RWPE2 (cell line): ENCODE data around the gene OSGIN1.

Experiments used
- ATAC-seq: fragments of 200-7000 bp; cut with Tn5 transposase; 3 replicates; pipeline ENCODE4 v1.9.1; 2021; ENCODE audit warnings: low read depth
- DNase-seq: peaks from one replicate; pipeline ENCODE4 v3.0.0-alpha.2; 2020; ENCODE audit warnings: low spot score
- H3K27ac ChIP-seq: fragments of 450-650 bp; 2 replicates; pipeline ENCODE4 v1.5.1; 2017; ENCODE audit warnings: mild to moderate bottlenecking; ENCODE audit not compliant: poor library complexity, severe bottlenecking
- H3K27me3 ChIP-seq: fragments of 250-450 bp; sonication (Bioruptor Pico); 2 replicates; pipeline ENCODE4 v1.5.1; 2021; ENCODE audit warnings: mild to moderate bottlenecking, moderate library complexity; ENCODE audit not compliant: insufficient read depth, poor library complexity, severe bottlenecking
- H3K36me3 ChIP-seq: fragments of 250-450 bp; sonication (Bioruptor Pico); 2 replicates; pipeline ENCODE4 v1.5.1; 2020; ENCODE audit warnings: low read depth, mild to moderate bottlenecking, moderate library complexity
- H3K4me1 ChIP-seq: fragments of 250-450 bp; sonication (Bioruptor Pico); 2 replicates; pipeline ENCODE4 v1.5.1; 2021; ENCODE audit warnings: mild to moderate bottlenecking, moderate library complexity; ENCODE audit not compliant: insufficient read depth, poor library complexity, severe bottlenecking
- H3K4me3 ChIP-seq: fragments of 250-450 bp; sonication (Bioruptor Pico); 2 replicates; pipeline ENCODE4 v1.5.1; 2021; ENCODE audit warnings: mild to moderate bottlenecking, moderate library complexity; ENCODE audit not compliant: severe bottlenecking
- H3K9me3 ChIP-seq: fragments of 250-450 bp; sonication (Bioruptor Pico); 2 replicates; pipeline ENCODE4 v1.5.1; 2021; ENCODE audit warnings: mild to moderate bottlenecking, moderate library complexity; ENCODE audit not compliant: severe bottlenecking
- TF ChIP-seq, protein P1 (sequence below): fragments of 450-650 bp; IDR thresholded peaks from one replicate; pipeline ENCODE4 v1.5.1; 2017; ENCODE audit warnings: mild to moderate bottlenecking, moderate library complexity; ENCODE audit not compliant: poor library complexity, severe bottlenecking

The OSGIN1 gene

DNA sequence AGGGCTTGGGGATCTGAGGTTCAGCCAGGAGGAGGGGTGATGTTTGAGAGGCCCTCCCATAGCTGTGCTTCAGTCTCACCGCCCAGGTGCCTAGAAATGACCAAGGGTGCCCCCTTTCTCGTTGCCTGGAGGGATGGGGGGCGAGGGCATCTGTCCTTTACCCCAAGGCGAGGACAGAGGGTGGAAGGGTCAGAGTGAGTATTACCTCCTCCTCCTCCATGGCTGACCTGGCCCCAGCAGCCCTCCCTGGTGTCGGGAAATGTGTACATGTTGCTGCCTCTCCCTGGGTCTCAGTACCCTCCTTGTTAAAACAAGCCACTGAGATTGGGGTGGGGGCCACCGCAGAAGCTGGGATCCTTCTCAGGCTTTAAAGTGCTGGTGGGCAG lies 17.4 kb downstream of the OSGIN1 start:
- ATAC-seq, result no peak
- H3K27me3 ChIP-seq, result peaks cover 5% of the 10 kb centered on the region
- H3K36me3 ChIP-seq, result no peaks in the 10 kb centered on the region
- TF ChIP-seq, protein P1, sequence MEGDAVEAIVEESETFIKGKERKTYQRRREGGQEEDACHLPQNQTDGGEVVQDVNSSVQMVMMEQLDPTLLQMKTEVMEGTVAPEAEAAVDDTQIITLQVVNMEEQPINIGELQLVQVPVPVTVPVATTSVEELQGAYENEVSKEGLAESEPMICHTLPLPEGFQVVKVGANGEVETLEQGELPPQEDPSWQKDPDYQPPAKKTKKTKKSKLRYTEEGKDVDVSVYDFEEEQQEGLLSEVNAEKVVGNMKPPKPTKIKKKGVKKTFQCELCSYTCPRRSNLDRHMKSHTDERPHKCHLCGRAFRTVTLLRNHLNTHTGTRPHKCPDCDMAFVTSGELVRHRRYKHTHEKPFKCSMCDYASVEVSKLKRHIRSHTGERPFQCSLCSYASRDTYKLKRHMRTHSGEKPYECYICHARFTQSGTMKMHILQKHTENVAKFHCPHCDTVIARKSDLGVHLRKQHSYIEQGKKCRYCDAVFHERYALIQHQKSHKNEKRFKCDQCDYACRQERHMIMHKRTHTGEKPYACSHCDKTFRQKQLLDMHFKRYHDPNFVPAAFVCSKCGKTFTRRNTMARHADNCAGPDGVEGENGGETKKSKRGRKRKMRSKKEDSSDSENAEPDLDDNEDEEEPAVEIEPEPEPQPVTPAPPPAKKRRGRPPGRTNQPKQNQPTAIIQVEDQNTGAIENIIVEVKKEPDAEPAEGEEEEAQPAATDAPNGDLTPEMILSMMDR, result no peak
- no peaks in the 10 kb centered on the region for H3K9me3 ChIP-seq
- H3K4me1 ChIP-seq, result no peaks in the 10 kb centered on the region
- H3K4me3 ChIP-seq, result no peak overlapping the region
- DNase-seq, result peak; percentile 38
- no peak overlapping the region for H3K27ac ChIP-seq

DNA sequence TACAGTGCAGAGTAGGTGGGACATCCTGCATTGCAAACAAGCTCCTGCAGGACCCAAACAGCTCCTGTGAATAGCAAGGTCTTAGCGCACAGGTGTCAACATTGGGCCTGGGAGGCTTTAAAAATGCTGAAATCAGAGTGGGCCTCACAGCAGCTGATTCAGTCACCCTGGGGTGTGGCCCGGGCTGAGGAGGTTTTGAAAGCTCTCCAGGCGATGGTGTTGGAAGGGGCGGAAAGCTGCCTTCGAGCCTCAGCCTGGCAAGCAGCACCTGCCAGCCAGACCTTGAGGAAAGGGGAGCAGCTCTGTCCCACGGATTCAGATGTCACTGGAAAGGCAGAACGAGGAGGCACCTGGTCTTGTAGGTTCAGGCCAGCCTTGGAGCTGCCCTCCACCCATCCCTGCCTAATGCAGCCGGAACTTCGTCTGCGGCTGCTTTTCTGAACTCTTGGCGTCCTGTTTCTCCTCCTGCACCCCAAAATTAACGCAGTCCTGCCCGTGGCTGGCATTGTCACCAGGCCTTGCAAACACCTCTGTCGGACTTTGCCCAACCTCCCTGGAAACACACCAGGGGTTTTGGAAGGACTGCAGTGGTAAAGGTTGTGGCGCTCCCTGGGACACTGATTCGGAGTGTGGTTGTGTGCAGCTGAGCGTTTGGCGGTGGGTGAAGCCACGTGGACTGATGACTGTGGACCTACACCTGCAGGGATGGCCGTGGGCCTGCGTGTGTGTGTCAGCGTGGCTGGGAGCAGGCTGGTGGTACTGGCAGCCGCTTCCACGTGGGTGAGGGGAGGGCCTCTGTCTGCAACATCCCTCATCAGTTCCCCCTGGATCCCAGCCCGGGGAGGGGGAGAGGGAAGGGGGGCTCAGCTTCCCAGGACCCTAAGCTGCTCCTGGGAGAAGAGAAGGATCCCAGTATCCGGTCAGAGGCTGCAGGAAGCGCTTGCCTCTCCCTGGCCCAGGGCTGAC lies 18.4 kb downstream of the OSGIN1 start:
- DNase-seq, result peak; percentile 25
- ATAC-seq, result peak; percentile 40
- peaks cover 5% of the 10 kb centered on the region for H3K27me3 ChIP-seq

DNA sequence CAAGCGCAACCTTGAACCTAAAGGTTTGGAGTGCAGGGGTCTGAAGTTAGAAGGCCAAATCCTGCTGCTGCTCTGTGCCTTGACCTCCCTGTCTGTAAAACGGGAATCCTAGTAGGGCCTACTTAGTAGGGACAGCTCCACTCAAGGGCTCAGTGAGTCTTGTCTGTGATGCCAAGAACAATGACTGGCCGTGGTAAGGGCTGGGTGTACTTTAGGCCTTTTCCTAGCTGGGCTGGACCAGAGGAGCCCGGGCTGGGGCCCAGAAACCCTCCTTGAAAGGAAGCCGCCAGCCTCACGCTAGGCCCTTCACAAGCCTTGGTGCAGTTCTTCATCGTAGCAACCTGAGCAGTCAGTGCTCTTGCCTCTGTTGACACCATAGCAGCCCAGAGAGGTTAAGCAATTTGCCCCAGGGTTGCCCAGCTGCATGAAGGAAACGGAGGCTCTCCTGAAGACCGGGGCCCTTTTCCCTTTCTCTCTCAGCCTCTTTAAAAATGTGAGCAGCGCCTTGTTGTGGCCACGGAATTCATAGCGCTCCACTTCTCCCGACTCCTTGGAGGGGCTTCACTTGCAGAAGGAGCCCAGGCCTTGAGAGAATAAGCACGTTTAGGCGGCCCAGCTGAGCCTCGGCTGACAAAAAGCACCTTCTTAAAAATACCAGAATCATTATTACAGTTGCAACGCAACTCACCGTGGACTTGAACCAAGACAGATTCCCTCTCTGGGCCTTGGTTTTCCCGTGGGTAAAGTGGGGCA lies 19.4 kb downstream of the OSGIN1 start:
- Histone ChIP-seq H3K36me3 (no peaks in the 10 kb centered on the region), H3K9me3 (no peaks in the 10 kb centered on the region), H3K27me3 (peaks cover 5% of the 10 kb centered on the region), H3K4me3 (no peak overlapping the region), H3K4me1 (no peaks in the 10 kb centered on the region), H3K27ac (no peak overlapping the region)
- DNase-seq, result no peak
- no peak for ATAC-seq
- TF ChIP-seq, protein P1, result no peak

More for the DNA sequence above, 18.4 kb downstream of the OSGIN1 start:
- Histone ChIP-seq H3K4me3 (no peak overlapping the region), H3K9me3 (no peaks in the 10 kb centered on the region), H3K27ac (no peak overlapping the region), H3K4me1 (no peaks in the 10 kb centered on the region), H3K36me3 (no peaks in the 10 kb centered on the region)
- TF ChIP-seq, protein P1, result no peak

DNA sequence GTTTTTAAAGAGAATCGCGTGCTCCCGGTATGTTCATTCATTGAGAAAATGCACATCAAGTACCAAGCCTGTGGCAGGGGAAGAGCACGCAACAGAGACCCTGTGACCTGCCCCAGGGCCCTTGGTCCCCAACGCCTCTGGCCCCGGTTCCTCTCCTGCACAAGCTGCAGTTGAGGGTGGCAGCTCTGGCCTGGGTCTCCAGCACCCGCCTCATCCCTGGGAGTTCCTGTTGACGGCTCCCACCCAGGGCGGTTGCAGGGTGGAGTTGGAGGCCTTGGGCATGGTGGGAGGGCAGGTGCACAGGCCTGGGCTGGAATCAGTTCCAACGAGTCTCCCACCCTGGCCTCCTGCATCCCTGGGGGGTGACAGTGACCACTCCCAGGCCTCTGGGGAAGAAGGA lies 20.0 kb downstream of the OSGIN1 start:
- no peak for ATAC-seq

More for the DNA sequence above, 20.0 kb downstream of the OSGIN1 start:
- H3K27me3 ChIP-seq, result peaks cover 5% of the 10 kb centered on the region
- no peak overlapping the region for H3K27ac ChIP-seq
- no peak for DNase-seq
- no peaks in the 10 kb centered on the region for H3K36me3 ChIP-seq
- TF ChIP-seq, protein P1, result no peak
- H3K4me1 ChIP-seq, result no peaks in the 10 kb centered on the region
- no peak overlapping the region for H3K4me3 ChIP-seq
- no peaks in the 10 kb centered on the region for H3K9me3 ChIP-seq
